ENCODE measurements around the gene LYAR. TPM values are rescaled to one million over a fixed set of nuclear protein-coding genes. Genes with fewer than 3 reads are reported as not detected.

LYAR gene
- total RNA-seq, 1 donor from 2014 or later: 13.5 TPM

GRCh38 chr4:4333265-4333706 is 43.3 kb upstream of the LYAR start:
- H3K27ac ChIP-seq (ENCODE audit: low read depth, low read length): no peak overlapping the region
- H3K4me1 Mint-ChIP-seq (ENCODE audit: low read depth, unreplicated experiment): peaks cover 3% of the 10 kb centered on the region
- TF ChIP-seq EZH2 (IDR thresholded peaks at IDR 0.05; ENCODE audit: insufficient read depth, low read length) (no peak), CTCF (IDR thresholded peaks at IDR 0.05; ENCODE audit: insufficient read depth, low read depth, low read length) (no peak)
- H3K9me3 Mint-ChIP-seq (ENCODE audit: unreplicated experiment): no peaks in the 10 kb centered on the region
- H3K36me3 ChIP-seq (ENCODE audit: insufficient read depth, low read length): no peaks in the 10 kb centered on the region
- no peak overlapping the region for H3K4me3 Mint-ChIP-seq (ENCODE audit: unreplicated experiment)
- no peaks in the 10 kb centered on the region for H3K9me3 ChIP-seq (ENCODE audit: insufficient read depth, low read depth, low read length)
- peaks cover 5% of the 10 kb centered on the region for H4K20me1 ChIP-seq (ENCODE audit: insufficient read depth, low read length)
- H3K4me3 ChIP-seq (ENCODE audit: insufficient read depth, low read depth, low read length): no peak overlapping the region
- no peaks in the 10 kb centered on the region for H3K4me1 ChIP-seq (ENCODE audit: insufficient read depth, low read length)
- FAIRE-seq (no peak), DNase-seq (ENCODE audit: low read depth) (peak; percentile 87)
- no peak overlapping the region for H3K27ac Mint-ChIP-seq (ENCODE audit: unreplicated experiment)
- peaks cover 9% of the 10 kb centered on the region for H3K27me3 ChIP-seq (ENCODE audit: insufficient read depth, low read length)
- H3K27me3 Mint-ChIP-seq (ENCODE audit: low read depth, unreplicated experiment): peaks cover 11% of the 10 kb centered on the region
- H2AFZ ChIP-seq (ENCODE audit: low read depth, low read length): no peak overlapping the region
- H3K36me3 Mint-ChIP-seq (ENCODE audit: low read depth, unreplicated experiment): no peaks in the 10 kb centered on the region
- no peaks in the 10 kb centered on the region for H3K79me2 ChIP-seq (ENCODE audit: insufficient read depth, low read length)
- no peak overlapping the region for H3K9ac ChIP-seq (ENCODE audit: low read length)
- H3K4me2 ChIP-seq (ENCODE audit: low read length): no peak overlapping the region

GRCh38 chr4:4332529-4332928 is 42.6 kb upstream of the LYAR start:
- Mint-ChIP-seq H3K9me3 (ENCODE audit: unreplicated experiment) (no peaks in the 10 kb centered on the region), H3K27me3 (ENCODE audit: low read depth, unreplicated experiment) (peaks cover 3% of the 10 kb centered on the region), H3K27ac (ENCODE audit: unreplicated experiment) (no peak overlapping the region), H3K4me3 (ENCODE audit: unreplicated experiment) (no peak overlapping the region), H3K36me3 (ENCODE audit: low read depth, unreplicated experiment) (no peaks in the 10 kb centered on the region), H3K4me1 (ENCODE audit: low read depth, unreplicated experiment) (peaks cover 3% of the 10 kb centered on the region)
- TF ChIP-seq EZH2 (IDR thresholded peaks at IDR 0.05; ENCODE audit: insufficient read depth, low read length) (no peak), CTCF (IDR thresholded peaks at IDR 0.05; ENCODE audit: insufficient read depth, low read depth, low read length) (no peak)
- Histone ChIP-seq H3K4me3 (ENCODE audit: insufficient read depth, low read depth, low read length) (no peak overlapping the region), H3K79me2 (ENCODE audit: insufficient read depth, low read length) (no peaks in the 10 kb centered on the region), H3K4me2 (ENCODE audit: low read length) (no peak overlapping the region), H3K9ac (ENCODE audit: low read length) (no peak overlapping the region), H3K27me3 (ENCODE audit: insufficient read depth, low read length) (peaks cover 3% of the 10 kb centered on the region), H3K4me1 (ENCODE audit: insufficient read depth, low read length) (no peaks in the 10 kb centered on the region), H4K20me1 (ENCODE audit: insufficient read depth, low read length) (peaks cover 5% of the 10 kb centered on the region), H3K36me3 (ENCODE audit: insufficient read depth, low read length) (no peaks in the 10 kb centered on the region), H3K27ac (ENCODE audit: low read depth, low read length) (no peak overlapping the region), H2AFZ (ENCODE audit: low read depth, low read length) (no peak overlapping the region), H3K9me3 (ENCODE audit: insufficient read depth, low read depth, low read length) (no peaks in the 10 kb centered on the region)
- DNase-seq (ENCODE audit: low read depth) (no peak), FAIRE-seq (no peak)

- Histone ChIP-seq H2AFZ (ENCODE audit: low read depth, low read length) (no peak overlapping the region), H3K27me3 (ENCODE audit: insufficient read depth, low read length) (no peaks in the 10 kb centered on the region), H3K36me3 (ENCODE audit: insufficient read depth, low read length) (no peaks in the 10 kb centered on the region), H3K4me1 (ENCODE audit: insufficient read depth, low read length) (no peaks in the 10 kb centered on the region), H3K9me3 (ENCODE audit: insufficient read depth, low read depth, low read length) (no peaks in the 10 kb centered on the region), H3K9ac (ENCODE audit: low read length) (no peak overlapping the region), H4K20me1 (ENCODE audit: insufficient read depth, low read length) (peaks cover 5% of the 10 kb centered on the region), H3K79me2 (ENCODE audit: insufficient read depth, low read length) (no peaks in the 10 kb centered on the region), H3K4me3 (ENCODE audit: insufficient read depth, low read depth, low read length) (no peak overlapping the region), H3K4me2 (ENCODE audit: low read length) (no peak overlapping the region), H3K27ac (ENCODE audit: low read depth, low read length) (no peak overlapping the region)
- DNase-seq (ENCODE audit: low read depth) (no peak), FAIRE-seq (no peak)
- Mint-ChIP-seq H3K9me3 (ENCODE audit: unreplicated experiment) (no peaks in the 10 kb centered on the region), H3K4me3 (ENCODE audit: unreplicated experiment) (no peak overlapping the region), H3K27ac (ENCODE audit: unreplicated experiment) (no peak overlapping the region), H3K36me3 (ENCODE audit: low read depth, unreplicated experiment) (no peaks in the 10 kb centered on the region), H3K27me3 (ENCODE audit: low read depth, unreplicated experiment) (no peaks in the 10 kb centered on the region), H3K4me1 (ENCODE audit: low read depth, unreplicated experiment) (peaks cover 3% of the 10 kb centered on the region)
- TF ChIP-seq EZH2 (IDR thresholded peaks at IDR 0.05; ENCODE audit: insufficient read depth, low read length) (no peak), CTCF (IDR thresholded peaks at IDR 0.05; ENCODE audit: insufficient read depth, low read depth, low read length) (no peak)
These were observed 40.8 kb upstream of the LYAR start for GRCh38 chr4:4330794-4331193.

Data from astrocyte (in vitro differentiated cells and primary cell).